Nephron (organoid): ENCODE results near the gene TMIGD1.

Source experiments
- H3K27ac Mint-ChIP-seq, 3 experiments: 2 replicates each; pipeline ENCODE4 v1.8.0; 2020; ENCODE audit warnings: mixed read lengths in 3 of 3, mild to moderate bottlenecking in 2 of 3, moderate library complexity in 1 of 3
- H3K27me3 Mint-ChIP-seq: 2 replicates; pipeline ENCODE4 v1.8.0; 2021; ENCODE audit warnings: low read depth, mild to moderate bottlenecking, moderate library complexity, mixed read lengths
- H3K36me3 Mint-ChIP-seq: 2 replicates; pipeline ENCODE4 v1.8.0; 2020; ENCODE audit warnings: low read depth, mixed read lengths
- H3K4me1 Mint-ChIP-seq: 2 replicates; pipeline ENCODE4 v1.8.0; 2020; ENCODE audit warnings: mixed read lengths
- H3K4me3 Mint-ChIP-seq, 3 experiments: 2 replicates each; pipeline ENCODE4 v1.8.0; 2020; ENCODE audit warnings: mild to moderate bottlenecking in 3 of 3, mixed read lengths in 3 of 3, moderate library complexity in 2 of 3
- H3K9me3 Mint-ChIP-seq: 2 replicates; pipeline ENCODE4 v1.8.0; 2020; ENCODE audit warnings: mixed read lengths
- TF ChIP-seq, protein P1 (sequence below), 3 experiments: fragments of 200-600 bp; sonication (generic); IDR thresholded peaks; one replicate each; pipeline ENCODE4 v1.5.0; 2021; ENCODE audit warnings: antibody characterized with exemption in 3 of 3; ENCODE audit not compliant: unreplicated experiment in 3 of 3

Gene TMIGD1

GRCh38 chr17:30375661-30376060 lies 41.8 kb upstream of the TMIGD1 start:
- H3K9me3 Mint-ChIP-seq, result no peaks in the 10 kb centered on the region
- TF ChIP-seq, protein P1, sequence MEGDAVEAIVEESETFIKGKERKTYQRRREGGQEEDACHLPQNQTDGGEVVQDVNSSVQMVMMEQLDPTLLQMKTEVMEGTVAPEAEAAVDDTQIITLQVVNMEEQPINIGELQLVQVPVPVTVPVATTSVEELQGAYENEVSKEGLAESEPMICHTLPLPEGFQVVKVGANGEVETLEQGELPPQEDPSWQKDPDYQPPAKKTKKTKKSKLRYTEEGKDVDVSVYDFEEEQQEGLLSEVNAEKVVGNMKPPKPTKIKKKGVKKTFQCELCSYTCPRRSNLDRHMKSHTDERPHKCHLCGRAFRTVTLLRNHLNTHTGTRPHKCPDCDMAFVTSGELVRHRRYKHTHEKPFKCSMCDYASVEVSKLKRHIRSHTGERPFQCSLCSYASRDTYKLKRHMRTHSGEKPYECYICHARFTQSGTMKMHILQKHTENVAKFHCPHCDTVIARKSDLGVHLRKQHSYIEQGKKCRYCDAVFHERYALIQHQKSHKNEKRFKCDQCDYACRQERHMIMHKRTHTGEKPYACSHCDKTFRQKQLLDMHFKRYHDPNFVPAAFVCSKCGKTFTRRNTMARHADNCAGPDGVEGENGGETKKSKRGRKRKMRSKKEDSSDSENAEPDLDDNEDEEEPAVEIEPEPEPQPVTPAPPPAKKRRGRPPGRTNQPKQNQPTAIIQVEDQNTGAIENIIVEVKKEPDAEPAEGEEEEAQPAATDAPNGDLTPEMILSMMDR (IDR thresholded peaks at IDR 0.05; ENCODE audit: unreplicated experiment in 3 of 3), result no peak
- no peak overlapping the region for H3K4me3 Mint-ChIP-seq
- H3K27ac Mint-ChIP-seq, result peak overlapping the region; percentile 42 to 96 (median 89)
- H3K27me3 Mint-ChIP-seq, result no peaks in the 10 kb centered on the region
- H3K4me1 Mint-ChIP-seq, result peaks cover 27% of the 10 kb centered on the region
- H3K36me3 Mint-ChIP-seq, result no peaks in the 10 kb centered on the region

DNA sequence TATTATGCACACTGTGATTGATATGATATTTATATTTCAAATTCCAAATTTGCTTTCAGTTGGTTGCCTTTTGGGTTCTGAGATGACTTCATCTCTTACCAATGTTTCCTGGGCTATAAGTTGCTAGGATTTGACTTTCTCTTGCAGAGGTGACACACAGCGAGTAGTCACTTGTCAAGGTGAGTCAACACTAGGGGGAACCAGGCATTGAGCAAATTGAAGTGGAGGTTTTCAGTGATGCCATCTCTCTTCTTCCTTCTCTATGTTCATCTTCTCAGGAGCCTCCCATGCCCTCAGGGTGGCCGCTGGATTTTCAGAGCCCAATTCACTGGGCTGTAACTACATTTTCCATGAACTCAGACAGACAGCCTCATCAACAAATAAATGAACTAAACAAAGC lies 38.9 kb upstream of the TMIGD1 start:
- Mint-ChIP-seq H3K27me3 (peaks cover 3% of the 10 kb centered on the region), H3K9me3 (no peaks in the 10 kb centered on the region), H3K4me3 (no peak overlapping the region), H3K27ac (no peak overlapping the region), H3K36me3 (no peaks in the 10 kb centered on the region), H3K4me1 (peaks cover 28% of the 10 kb centered on the region)
- TF ChIP-seq, protein P1 (IDR thresholded peaks at IDR 0.05; ENCODE audit: unreplicated experiment in 3 of 3), result no peak

DNA sequence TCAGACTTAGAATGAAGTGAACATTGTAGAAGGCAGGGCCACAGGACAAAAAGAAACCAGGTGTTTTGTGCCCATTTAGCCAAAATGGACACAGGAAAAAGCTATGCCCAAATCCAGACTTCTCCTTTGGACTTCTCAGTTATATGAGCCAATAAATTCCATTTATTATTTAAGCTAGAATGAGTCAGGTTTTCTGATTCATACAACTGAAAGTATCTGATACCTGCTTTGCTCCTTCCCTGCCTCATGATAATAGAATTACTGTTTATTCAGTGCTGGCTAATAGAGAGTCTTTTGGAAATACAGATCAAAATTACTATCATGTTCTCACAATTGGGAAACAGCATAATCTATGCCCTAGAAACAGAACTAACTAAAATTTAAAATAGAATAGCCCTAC lies 36.1 kb upstream of the TMIGD1 start:
- H3K4me1 Mint-ChIP-seq, result peaks cover 14% of the 10 kb centered on the region
- no peaks in the 10 kb centered on the region for H3K36me3 Mint-ChIP-seq
- peak overlapping the region in 1 of 3 experiments; percentile 79 for H3K27ac Mint-ChIP-seq
- TF ChIP-seq, protein P1 (IDR thresholded peaks at IDR 0.05; ENCODE audit: unreplicated experiment in 3 of 3), result no peak
- H3K9me3 Mint-ChIP-seq, result peaks cover 2% of the 10 kb centered on the region
- H3K27me3 Mint-ChIP-seq, result peaks cover 3% of the 10 kb centered on the region
- H3K4me3 Mint-ChIP-seq, result no peak overlapping the region

DNA sequence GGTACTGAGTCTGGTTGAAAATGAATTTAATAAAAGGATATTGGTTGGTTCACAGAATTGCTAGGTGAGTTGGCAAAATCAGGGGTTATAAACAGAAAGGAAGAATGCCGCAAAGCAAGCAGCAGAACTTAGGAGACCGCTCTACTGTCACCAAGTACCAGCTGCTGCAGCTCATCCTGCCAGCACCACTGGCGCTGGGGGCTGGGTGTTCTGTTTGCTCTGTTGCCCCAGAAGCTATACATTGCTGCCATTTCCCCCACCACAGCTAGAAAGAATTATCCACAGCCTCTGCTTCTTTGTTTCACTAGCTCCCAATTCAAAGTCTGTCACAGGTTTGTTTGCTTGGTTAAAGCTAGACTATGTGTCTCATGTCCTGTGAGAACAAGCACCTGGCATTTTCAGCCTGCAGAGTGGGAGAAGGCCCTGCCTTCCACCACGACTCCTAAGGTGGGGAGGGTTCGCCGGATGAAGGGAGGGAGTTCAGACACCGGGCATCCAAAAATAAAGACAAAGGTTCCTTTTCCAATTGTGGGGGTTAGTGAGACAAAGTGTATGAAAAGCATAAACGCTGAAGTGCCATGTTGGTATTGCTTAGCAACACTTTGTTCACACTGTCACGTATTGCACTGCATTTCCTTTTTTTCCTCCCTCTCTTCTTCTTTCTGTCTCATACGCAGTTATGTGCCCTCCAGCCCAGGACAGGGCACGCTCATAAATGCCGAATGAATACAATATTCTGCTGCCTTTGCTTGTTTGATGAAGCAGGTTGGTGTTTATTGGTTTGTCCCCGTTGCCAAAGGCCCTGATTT lies 35.3 kb upstream of the TMIGD1 start:
- peaks cover 3% of the 10 kb centered on the region for H3K27me3 Mint-ChIP-seq
- peaks cover 2% of the 10 kb centered on the region for H3K9me3 Mint-ChIP-seq
- peaks cover 14% of the 10 kb centered on the region for H3K4me1 Mint-ChIP-seq
- no peak overlapping the region for H3K4me3 Mint-ChIP-seq
- TF ChIP-seq, protein P1 (IDR thresholded peaks at IDR 0.05; ENCODE audit: unreplicated experiment in 3 of 3), result no peak
- peak overlapping the region; percentile 39 to 79 (median 76) for H3K27ac Mint-ChIP-seq
- no peaks in the 10 kb centered on the region for H3K36me3 Mint-ChIP-seq

DNA sequence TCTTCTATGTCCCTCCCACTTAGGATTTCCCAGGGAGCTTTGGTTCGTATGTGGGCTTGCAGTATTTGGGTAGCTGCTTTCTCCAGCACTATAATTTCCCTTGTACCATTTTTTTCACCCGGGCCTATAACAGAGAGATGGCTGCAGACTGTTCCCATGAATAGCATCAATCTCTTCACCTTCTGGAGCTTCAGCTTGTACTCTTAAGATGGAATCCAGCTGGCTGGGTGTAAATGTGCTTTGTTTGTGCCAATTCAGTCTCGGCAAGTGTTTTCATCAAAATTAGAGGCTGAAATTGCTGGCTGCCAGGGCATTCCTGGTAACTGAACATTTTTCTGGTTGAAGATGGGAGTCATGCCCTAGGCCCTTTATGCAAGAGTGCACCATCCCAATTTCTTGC lies 32.7 kb upstream of the TMIGD1 start:
- Mint-ChIP-seq H3K4me3 (no peak overlapping the region), H3K9me3 (peaks cover 2% of the 10 kb centered on the region), H3K36me3 (no peaks in the 10 kb centered on the region), H3K27me3 (peaks cover 3% of the 10 kb centered on the region), H3K27ac (no peak overlapping the region), H3K4me1 (peaks cover 14% of the 10 kb centered on the region)
- TF ChIP-seq, protein P1 (IDR thresholded peaks at IDR 0.05; ENCODE audit: unreplicated experiment in 3 of 3), result no peak

DNA sequence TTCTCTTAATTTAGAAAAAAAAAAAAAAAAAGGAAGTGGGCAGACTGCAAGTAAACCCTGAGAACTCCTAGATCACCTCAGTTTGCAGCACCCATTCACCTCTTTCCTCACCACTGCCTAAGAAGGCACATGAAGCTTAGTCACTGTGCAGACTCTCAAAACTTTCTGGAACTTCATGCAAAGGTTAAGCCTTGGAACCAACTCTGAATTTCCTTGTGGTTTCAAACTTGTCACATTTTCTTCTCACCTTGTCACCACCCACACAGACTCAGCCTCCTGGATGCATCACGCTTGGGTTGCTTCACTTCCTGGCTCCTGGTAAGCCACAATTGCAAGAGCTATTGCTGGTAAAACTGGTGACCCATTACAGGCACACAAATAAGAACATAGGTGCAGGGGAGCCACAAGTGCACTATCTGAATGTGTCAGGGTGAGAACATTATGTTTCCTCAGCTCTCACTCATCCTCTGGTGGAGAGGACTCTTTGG lies 29.9 kb upstream of the TMIGD1 start:
- Mint-ChIP-seq H3K4me3 (no peak overlapping the region), H3K9me3 (peaks cover 10% of the 10 kb centered on the region), H3K27ac (no peak overlapping the region), H3K4me1 (peaks cover 6% of the 10 kb centered on the region), H3K36me3 (no peaks in the 10 kb centered on the region), H3K27me3 (peaks cover 3% of the 10 kb centered on the region)
- TF ChIP-seq, protein P1 (IDR thresholded peaks at IDR 0.05; ENCODE audit: unreplicated experiment in 3 of 3), result no peak
